Lower leg skin (tissue), 4 donors: ENCODE results near the gene DLD. TPM values are rescaled to one million over a fixed set of nuclear protein-coding genes. Genes with fewer than 3 reads are reported as not detected.

Experiments used
- DNase-seq, 2 donors: peaks; one replicate each; pipeline ENCODE4 v3.0.0-alpha.2; 2019; ENCODE audit warnings: low spot score in 2 of 2
- H3K4me3 ChIP-seq: fragments of 200-600 bp; sonication (generic); 2 replicates; pipeline ENCODE4 v1.5.1; 2017; ENCODE audit warnings: mild to moderate bottlenecking, low read depth; ENCODE audit not compliant: poor library complexity, severe bottlenecking
- POLR2A ChIP-seq, 2 donors: fragments of 450-650 bp; IDR thresholded peaks; one replicate each; pipeline ENCODE4 v1.6.1; 2016 to 2017; ENCODE audit warnings: antibody characterized with exemption in 2 of 2, mild to moderate bottlenecking in 1 of 2, moderate library complexity in 1 of 2
- WGBS, 2 donors: methylation state at CpG; one replicate each; pipeline ENCODE4 v1.1.5; 2018; 5-methylcytosine and 5-hydroxymethylcytosine counted together
- intact Hi-C: fragments of 100-400 bp; cut with DNase I; formaldehyde crosslinking; loops from one replicate; pipeline ENCODE4 v1.15.0; 2023; ENCODE audit warnings: low total_unique reads
- total RNA-seq, 4 donors: library from RNA; depleted of rRNA; stranded (reverse); fragments of >200 nt; gene quantifications; one replicate each; pipeline ENCODE4 v1.1.0, GENCODE V29; 2016
- TF ChIP-seq, protein P1 (sequence below), 3 donors: fragments of 450-650 bp; IDR thresholded peaks; one replicate each; pipeline ENCODE4 v1.5.1; 2016; ENCODE audit warnings: antibody characterized with exemption in 3 of 3, mild to moderate bottlenecking in 3 of 3, moderate library complexity in 2 of 3

Gene DLD
- total RNA-seq, 4 donors from 2014 or later: 52.2 to 139 (median 69.7) TPM

DNA sequence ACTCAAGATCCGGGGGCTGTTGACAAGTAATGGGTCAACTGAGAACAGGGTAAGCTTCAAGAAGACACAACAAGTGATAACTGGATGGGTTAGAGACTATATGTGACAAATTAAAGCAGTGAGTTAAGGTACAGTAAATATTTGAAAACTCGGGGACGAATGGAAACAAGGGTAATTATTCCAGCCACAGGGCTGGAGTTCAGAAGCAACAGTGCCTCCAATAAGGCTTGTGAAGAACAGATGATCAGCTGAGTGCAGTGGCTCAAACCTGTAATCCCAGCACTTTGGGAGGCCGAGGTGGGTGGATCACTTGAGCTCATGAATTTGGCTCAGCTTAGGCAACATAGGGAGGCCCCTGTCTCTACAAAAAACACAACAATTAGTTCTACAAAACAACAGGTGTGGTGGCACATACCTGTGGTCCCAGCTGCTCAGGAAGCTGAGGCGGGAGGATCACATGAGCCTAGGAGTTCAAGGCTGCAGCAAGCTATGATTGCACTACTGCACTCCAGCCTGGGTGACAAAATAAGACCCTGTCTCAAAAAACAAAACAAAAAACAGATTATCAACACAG is 20.5 kb upstream of the DLD start:
- no peak overlapping the region for H3K4me3 ChIP-seq
- intact Hi-C loops: loop anchor here (5.0 kb wide), 1 partner anchor 413 kb away; no protein-coding TSS in a partner anchor
- TF ChIP-seq, protein P1, sequence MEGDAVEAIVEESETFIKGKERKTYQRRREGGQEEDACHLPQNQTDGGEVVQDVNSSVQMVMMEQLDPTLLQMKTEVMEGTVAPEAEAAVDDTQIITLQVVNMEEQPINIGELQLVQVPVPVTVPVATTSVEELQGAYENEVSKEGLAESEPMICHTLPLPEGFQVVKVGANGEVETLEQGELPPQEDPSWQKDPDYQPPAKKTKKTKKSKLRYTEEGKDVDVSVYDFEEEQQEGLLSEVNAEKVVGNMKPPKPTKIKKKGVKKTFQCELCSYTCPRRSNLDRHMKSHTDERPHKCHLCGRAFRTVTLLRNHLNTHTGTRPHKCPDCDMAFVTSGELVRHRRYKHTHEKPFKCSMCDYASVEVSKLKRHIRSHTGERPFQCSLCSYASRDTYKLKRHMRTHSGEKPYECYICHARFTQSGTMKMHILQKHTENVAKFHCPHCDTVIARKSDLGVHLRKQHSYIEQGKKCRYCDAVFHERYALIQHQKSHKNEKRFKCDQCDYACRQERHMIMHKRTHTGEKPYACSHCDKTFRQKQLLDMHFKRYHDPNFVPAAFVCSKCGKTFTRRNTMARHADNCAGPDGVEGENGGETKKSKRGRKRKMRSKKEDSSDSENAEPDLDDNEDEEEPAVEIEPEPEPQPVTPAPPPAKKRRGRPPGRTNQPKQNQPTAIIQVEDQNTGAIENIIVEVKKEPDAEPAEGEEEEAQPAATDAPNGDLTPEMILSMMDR (IDR thresholded peaks at IDR 0.05): no peak
- TF ChIP-seq POLR2A (IDR thresholded peaks at IDR 0.05): no peak
- no peak for DNase-seq
- 74 to 81% methylated on average over 5 of the region's 5 CpGs for WGBS, 2 donors

DNA sequence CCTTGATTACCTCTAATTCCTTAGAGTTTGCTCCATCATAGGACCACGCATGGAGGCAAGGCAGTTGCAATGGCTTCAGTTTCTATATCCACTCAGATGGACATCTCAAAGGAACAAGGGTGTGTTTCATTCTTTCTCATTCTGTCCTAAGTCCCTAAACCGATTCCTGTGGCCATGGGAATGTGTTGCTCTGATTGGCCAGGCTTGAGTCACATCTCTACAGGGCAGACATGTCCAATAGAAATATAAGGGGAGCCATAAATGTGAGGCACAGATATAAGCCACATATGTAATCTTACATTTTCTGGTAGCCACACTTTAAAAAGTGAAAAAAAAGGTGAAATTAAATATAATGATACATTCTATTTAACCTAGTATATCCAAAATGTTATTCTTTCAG is 16.9 kb upstream of the DLD start:
- DNase-seq: no peak
- TF ChIP-seq POLR2A (IDR thresholded peaks at IDR 0.05): no peak
- TF ChIP-seq, protein P1 (IDR thresholded peaks at IDR 0.05): no peak

DNA sequence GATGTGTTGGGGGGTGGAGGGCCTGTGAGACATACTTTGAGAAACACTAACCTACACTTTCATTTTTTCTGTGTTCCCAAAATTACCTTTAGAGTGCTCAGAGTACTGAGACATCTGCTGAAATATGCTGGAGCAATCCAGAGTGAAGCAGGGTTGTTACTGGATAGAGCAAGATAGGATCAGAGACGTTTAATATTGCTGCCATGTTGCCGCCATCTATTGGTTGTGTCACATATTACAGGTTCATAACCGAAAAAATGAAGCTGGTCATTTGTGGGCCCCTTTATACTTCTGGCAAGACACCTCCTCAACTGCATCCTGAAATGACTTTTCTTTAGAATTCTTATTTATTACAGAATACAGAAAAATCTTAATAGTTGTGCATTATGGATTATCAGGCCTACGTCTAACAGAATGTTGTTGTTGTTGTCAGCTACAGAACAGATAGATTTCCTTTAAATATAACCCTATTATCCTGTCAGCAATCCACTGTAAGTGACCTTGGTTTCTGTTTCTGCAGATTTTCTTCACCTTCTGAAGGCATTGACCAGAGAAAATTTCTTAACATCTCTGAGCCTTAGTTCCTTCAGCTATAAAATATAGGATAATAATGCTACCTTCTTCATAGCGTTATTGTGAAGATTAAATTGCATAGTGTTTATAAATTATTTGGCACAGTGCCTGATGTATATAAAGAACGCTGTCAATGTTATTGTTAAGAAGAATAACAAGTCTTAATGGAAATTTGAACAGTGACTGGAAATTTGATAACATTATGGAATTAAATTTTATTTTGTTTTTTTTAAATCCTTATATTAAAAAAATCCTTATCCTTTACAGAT is 16.2 kb upstream of the DLD start:
- DNase-seq: peak in 1 of 2 donors; percentile 51
- TF ChIP-seq POLR2A (IDR thresholded peaks at IDR 0.05): no peak
- TF ChIP-seq, protein P1 (IDR thresholded peaks at IDR 0.05): no peak
- intact Hi-C loops: loop anchor here (5.0 kb wide), 2 partner anchors 133 to 418 kb away; partner anchors contain the start of gene CBLL1
- no peak overlapping the region for H3K4me3 ChIP-seq
- WGBS, 2 donors: 27 to 29% methylated on average over 6 of the region's 6 CpGs

More for the DNA sequence above, 16.9 kb upstream of the DLD start:
- H3K4me3 ChIP-seq: no peak overlapping the region
- WGBS, 2 donors: 82 to 88% methylated on average over 2 of the region's 2 CpGs
- intact Hi-C loops: loop anchor here (5.0 kb wide), 1 partner anchor 417 kb away; no protein-coding TSS in a partner anchor

DNA sequence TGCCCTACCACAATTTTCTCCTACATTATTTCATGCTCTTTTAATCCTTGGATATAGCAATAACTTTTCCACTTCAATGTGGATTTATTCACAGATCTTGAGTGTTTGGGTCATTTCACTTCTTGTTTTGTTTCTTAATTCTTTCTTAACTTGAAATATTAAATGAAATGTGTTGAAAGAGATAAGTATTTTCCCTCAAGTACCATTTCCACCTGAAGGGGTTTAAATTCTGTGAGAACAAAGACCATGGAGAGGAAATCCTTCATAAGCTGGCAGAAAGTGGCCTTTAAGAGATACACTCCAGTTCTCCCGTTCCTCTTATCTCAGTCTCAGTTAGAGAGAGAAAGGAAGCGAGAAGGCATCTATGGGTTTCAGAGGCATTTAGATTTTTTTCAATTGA is 14.1 kb upstream of the DLD start:
- TF ChIP-seq POLR2A (IDR thresholded peaks at IDR 0.05): no peak
- intact Hi-C loops: loop anchor here (5.0 kb wide), 1 partner anchor 135 kb away; the partner anchor contains the start of gene CBLL1
- H3K4me3 ChIP-seq: no peak overlapping the region
- DNase-seq: no peak
- WGBS, 2 donors: 75 to 77% methylated on average over 2 of the region's 2 CpGs

DNA sequence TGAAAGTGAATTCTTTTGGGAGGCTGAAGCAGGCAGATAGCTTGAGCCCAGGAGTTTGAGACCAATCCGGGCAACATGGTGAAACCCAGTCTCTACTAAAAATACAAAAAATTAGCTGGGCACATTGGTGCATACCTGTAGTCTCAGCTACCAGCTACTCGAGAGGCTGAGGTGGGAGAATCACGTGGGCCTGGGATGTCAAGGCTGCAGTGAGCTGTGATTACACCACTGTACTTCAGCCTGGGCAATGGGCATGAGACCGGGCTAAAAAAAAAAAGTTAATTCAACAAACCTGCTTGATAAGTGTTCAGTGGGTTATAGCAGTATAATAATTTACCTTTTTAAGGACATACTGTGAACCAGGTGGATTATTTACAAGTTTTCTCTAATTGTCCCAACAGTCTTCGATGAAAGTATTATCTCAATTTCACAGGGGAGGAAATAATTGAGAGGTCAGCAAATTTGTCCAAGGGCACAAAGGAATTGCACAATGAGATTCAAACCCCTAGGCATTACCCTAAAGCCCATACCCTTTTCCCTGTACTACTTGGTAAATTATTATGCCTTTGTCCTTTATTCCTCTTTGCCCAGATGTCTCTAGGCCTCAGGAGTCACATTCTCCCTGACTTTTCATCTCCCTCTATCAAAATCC is 13.1 kb upstream of the DLD start:
- H3K4me3 ChIP-seq: no peak overlapping the region
- 87% methylated on average over 5 of the region's 5 CpGs for WGBS, 2 donors
- no peak for DNase-seq
- intact Hi-C loops: loop anchor here (5.0 kb wide), 1 partner anchor 136 kb away; the partner anchor contains the start of gene CBLL1
- TF ChIP-seq, protein P1 (IDR thresholded peaks at IDR 0.05): no peak
- no peak for TF ChIP-seq POLR2A (IDR thresholded peaks at IDR 0.05)

DNA sequence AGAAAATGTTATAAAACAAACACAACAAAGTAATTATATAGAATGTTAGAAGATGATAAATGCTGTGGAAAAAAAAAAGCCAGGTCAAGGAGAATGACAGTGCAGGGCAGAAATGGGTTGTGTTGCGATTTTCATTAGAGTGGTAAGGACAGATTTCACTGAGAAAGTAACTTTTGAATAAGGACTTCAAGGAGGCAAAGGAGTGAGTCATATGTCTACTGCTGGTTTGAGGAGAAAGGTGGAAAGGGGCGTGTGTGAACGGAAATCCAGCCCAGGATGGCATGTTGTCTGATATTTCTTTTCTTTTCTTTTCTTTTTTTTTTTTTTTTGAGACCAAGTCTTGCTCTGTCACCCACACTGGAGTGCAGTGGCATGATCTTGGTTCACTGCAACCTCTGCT is 12.3 kb upstream of the DLD start:
- H3K4me3 ChIP-seq: no peak overlapping the region
- DNase-seq: no peak
- 57 to 60% methylated on average over 3 of the region's 3 CpGs for WGBS, 2 donors
- intact Hi-C loops: loop anchor here (5.0 kb wide), 1 partner anchor 136 kb away; the partner anchor contains the start of gene CBLL1
- TF ChIP-seq, protein P1 (IDR thresholded peaks at IDR 0.05): no peak
- TF ChIP-seq POLR2A (IDR thresholded peaks at IDR 0.05): no peak
